GM19372 (cell line): Measurements from ENCODE around the gene PSD2.

Source experiments
- ATAC-seq: cut with Tn5 transposase; IDR thresholded peaks from one replicate; pipeline ENCODE4 v1.9.1; 2021; ENCODE audit warnings: mild to moderate bottlenecking, low read depth, moderate library complexity; ENCODE audit not compliant: unreplicated experiment

PSD2 gene

DNA sequence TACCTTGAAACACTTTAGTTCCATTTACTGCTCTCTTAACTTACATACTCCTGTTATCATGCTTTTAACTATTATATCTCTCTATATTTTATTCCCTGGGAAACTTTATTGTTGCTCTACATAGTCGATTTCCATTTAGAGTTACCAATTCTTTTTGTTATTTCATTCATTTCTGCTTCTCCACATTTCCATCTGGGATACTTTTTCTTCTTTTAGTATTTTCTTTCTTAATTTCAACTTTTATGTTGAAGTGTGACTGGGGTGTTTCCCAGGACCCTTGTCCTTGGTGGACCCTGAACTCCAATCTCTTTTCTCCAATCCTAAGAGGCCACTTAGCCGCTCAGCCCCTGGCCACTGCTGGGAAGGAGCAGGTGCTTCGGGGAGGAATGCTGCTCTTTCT lies 36.0 kb downstream of the PSD2 start:
- no peak for ATAC-seq

DNA sequence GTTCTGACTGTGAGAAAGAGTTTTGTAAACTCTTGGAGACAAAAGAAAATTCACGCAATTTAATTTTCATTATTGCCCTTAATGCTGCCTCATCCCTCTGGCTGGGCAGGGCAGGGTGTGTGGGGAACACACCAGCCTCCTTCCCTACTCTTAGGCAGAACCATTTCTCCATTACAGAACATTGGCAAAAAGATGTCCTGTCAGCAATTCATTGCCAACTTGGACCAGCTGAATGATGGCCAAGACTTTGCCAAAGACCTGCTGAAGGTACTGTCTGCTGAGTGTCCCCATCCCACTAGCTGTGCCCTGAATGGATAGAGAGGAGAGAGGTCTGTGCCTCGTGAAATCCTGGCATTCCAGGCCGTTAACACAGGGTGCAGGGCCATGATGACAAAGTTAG lies 37.9 kb downstream of the PSD2 start:
- no peak for ATAC-seq

- no peak for ATAC-seq
Observed at GRCh38 chr5:139835656-139836055, 40.0 kb downstream of the PSD2 start.

DNA sequence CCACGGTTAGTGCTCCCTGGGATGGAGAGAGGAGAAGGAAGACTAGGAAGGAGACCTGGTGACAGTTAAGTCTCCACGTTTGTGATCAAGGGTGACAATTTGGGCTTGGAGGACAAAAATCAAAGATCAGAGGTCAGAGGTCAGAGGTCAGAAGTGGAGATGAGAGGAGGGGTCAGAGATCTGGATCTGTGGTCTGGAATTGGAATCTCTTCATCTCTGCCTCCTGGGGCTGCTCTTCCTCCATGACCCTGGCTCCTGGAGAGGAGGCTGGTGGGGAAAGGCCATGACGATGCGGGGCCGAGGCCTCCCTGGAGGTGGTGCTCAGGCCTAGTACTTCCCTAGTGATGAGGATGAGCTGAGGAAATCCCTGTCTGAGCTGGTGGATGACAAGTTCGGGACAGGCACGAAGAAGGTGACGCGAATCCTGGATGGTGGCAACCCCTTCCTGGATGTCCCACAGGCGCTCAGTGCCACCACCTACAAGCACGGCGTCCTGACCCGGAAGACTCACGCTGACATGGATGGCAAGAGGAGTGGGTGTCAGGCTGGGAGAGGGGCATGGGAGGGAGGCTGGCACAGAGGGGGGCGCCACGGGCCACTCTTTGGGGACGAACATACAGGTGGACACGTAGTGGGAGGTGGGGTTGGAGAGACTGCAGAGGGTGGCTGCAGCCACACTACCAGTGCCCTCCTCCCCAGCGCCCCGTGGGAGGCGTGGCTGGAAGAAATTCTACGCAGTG lies 41.0 kb downstream of the PSD2 start:
- ATAC-seq: no peak

- no peak for ATAC-seq
Observed at GRCh38 chr5:139837711-139838380, 42.2 kb downstream of the PSD2 start.

- ATAC-seq: no peak
Observed at GRCh38 chr5:139838381-139839197, 43.0 kb downstream of the PSD2 start.

DNA sequence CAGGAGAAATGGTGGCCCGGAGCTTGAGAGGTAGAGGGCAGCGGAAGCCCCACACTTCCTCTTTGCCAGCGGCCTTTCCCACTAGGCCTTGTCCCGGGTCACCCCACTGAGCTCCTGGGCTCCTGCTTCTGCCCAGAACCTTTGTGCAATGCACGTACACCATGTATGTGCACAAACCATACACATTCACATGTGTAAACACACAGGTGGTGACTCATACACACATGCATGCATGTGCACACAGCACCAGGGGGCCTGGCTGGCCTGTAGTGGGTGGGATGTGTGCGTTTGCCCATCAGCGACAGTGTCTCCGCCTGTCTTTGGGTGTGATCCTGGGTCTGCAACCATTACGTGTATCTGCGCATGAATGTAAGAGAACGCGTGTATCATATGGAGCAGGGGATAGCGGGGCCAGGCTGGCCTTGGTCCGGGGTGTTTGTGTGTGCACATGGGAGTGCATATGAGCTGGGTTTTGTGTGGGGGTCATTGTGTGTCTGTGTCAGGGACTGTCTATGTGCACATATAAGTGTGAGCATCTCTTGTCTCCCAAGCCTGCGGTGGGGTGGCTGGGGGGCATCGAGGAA lies 43.7 kb downstream of the PSD2 start:
- no peak for ATAC-seq

DNA sequence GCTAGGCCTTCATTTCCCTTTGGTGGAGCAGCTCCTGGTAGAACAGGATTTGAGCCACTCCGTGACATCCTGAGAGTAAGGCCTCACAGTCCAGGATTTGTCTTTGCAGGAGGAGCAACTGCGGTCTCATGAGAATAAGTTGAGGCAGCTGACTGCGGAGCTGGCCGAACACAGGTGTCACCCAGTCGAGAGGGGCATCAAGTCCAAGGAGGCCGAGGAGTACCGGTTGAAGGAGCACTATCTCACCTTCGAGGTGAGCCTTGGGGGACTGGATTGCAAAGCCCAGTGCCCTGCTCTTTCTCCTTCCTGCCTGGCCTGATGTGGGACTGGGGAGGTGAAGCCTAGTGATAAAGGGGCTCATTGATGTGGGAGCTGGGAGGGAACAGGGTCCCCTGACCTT lies 44.3 kb downstream of the PSD2 start:
- no peak for ATAC-seq

GRCh38 chr5:139841549-139841948 lies 45.9 kb downstream of the PSD2 start:
- no peak for ATAC-seq

GRCh38 chr5:139842321-139842720 lies 46.7 kb downstream of the PSD2 start:
- ATAC-seq: no peak

GRCh38 chr5:139843991-139844390 lies 48.4 kb downstream of the PSD2 start:
- no peak for ATAC-seq

- no peak for ATAC-seq
Observed at GRCh38 chr5:139844472-139845145, 49.0 kb downstream of the PSD2 start.

DNA sequence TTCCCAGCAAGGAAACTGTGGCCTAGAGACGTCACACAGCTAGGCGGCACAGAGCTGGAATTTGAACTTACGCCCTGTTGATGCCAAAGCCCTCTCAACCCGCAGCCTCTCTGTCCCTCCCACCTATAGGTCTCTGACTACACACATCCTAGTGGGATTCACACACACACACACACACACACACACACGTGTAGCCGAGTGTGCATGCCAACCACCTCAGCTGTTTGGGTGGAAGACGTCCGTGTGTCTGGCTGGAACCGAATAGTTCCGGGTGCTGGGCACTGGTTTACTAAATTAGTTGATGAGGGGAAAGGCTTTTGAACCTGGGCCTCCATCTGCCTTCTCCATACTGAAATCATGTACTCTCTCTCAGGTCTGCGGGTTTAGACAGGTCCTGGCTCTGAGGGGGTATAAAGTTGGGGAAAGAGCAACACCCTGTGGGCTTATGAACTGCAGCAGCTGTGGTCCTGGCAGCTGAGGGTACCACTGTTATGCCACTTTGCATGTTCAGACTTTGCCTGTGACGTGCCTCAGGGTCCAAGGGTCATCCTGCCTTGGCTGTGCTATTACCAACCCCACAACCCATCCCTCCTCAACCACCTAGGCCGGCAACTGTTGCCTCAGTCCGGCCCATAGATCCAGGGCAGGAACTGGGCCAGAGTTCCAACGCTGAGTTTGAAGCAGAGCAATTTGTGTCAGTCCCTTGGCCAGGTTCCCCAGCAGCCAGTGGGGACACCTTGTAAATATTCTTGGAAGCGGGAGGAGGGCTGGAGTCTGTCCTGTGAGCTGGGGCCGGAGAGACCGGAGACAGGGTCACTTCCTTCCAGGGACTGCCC lies 50.5 kb downstream of the PSD2 start:
- ATAC-seq: no peak

- no peak for ATAC-seq
Observed at GRCh38 chr5:139847091-139847490, 51.5 kb downstream of the PSD2 start.

- ATAC-seq: peak; percentile 76
Observed at GRCh38 chr5:139847790-139848507, 52.3 kb downstream of the PSD2 start.

- peak; percentile 25 for ATAC-seq
Observed at GRCh38 chr5:139848508-139849100, 53.0 kb downstream of the PSD2 start.

- no peak for ATAC-seq
Observed at GRCh38 chr5:139849501-139849900, 53.9 kb downstream of the PSD2 start.

GRCh38 chr5:139849942-139850341 lies 54.3 kb downstream of the PSD2 start:
- no peak for ATAC-seq
